Measurements from ENCODE around the gene IFNL1.
"Not testable (repeated sequence)": the region's sequence is repeated elsewhere in the genome, so short reads cannot be mapped to it uniquely, and the experiment has no call there.

IFNL1 gene

GRCh38 chr19:39297931-39298634, 1.9 kb downstream of the IFNL1 start:
- Mint-ChIP-seq H3K27me3 (peaks cover 4% of the 10 kb centered on the region), H3K36me3 (ENCODE audit: low read depth) (no peaks in the 10 kb centered on the region), H3K9me3 (no peaks in the 10 kb centered on the region), H3K4me3 (peak overlapping the region; percentile 53), H3K4me1 (ENCODE audit: low read depth) (peaks cover 14% of the 10 kb centered on the region), H3K27ac (peak overlapping the region; percentile 36)

DNA sequence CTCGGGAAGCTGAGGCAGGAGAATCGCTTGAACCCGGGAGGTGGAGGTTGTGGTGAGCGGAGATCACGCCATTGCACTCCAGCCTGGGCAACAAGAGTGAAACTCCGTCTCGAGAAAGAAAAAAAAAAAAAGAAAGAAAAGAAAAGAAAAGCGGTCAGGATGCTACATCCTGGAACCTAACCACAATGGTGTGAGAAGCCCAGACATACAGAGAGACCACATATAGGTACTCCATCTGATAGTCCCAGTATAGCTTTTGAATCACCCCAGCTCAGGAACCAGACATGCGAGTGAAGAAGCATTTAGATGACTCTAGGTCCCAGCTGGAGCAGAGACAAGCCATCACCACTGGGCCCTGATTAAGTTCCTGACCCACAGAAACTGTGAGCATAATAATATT, 3.2 kb downstream of the IFNL1 start:
- peaks cover 4% of the 10 kb centered on the region for H3K27me3 Mint-ChIP-seq
- H3K9me3 Mint-ChIP-seq: no peaks in the 10 kb centered on the region
- H3K27ac Mint-ChIP-seq: no peak overlapping the region
- no peak overlapping the region for H3K4me3 Mint-ChIP-seq
- H3K4me1 Mint-ChIP-seq (ENCODE audit: low read depth): peaks cover 14% of the 10 kb centered on the region
- H3K36me3 Mint-ChIP-seq (ENCODE audit: low read depth): no peaks in the 10 kb centered on the region

- H3K4me3 Mint-ChIP-seq: no peak overlapping the region
- no peaks in the 10 kb centered on the region for H3K36me3 Mint-ChIP-seq (ENCODE audit: low read depth)
- H3K27ac Mint-ChIP-seq: no peak overlapping the region
Measured at GRCh38 chr19:39299832-39300231, 3.6 kb downstream of the IFNL1 start.

DNA sequence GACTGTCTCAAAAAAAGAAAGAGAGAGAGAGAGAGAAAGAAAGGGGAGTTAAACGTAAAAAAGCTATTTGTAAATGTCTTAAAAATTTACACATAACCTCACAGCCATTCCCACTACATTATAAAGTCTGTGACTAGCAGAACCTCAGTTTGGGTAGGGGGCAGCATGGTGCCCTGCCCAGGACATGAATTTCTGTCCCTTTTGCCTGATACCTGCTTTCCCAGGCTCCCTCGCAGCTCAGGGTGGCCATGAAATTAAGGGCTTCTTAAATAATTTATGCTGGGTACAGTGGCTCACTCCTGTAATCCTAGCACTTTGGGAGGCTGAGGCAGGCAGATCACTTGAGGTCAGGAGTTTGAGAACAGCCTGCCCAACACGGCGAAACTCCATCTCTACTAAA, 4.8 kb downstream of the IFNL1 start:
- no peak overlapping the region for H3K27ac Mint-ChIP-seq
- peaks cover 4% of the 10 kb centered on the region for H3K27me3 Mint-ChIP-seq
- H3K36me3 Mint-ChIP-seq (ENCODE audit: low read depth): no peaks in the 10 kb centered on the region
- peaks cover 14% of the 10 kb centered on the region for H3K4me1 Mint-ChIP-seq (ENCODE audit: low read depth)
- H3K4me3 Mint-ChIP-seq: no peak overlapping the region
- H3K9me3 Mint-ChIP-seq: no peaks in the 10 kb centered on the region

More at GRCh38 chr19:39299832-39300231, 3.6 kb downstream of the IFNL1 start:
- peaks cover 14% of the 10 kb centered on the region for H3K4me1 Mint-ChIP-seq (ENCODE audit: low read depth)
- no peaks in the 10 kb centered on the region for H3K9me3 Mint-ChIP-seq
- peaks cover 4% of the 10 kb centered on the region for H3K27me3 Mint-ChIP-seq

- H3K36me3 Mint-ChIP-seq (ENCODE audit: low read depth): no peaks in the 10 kb centered on the region
- peaks cover 14% of the 10 kb centered on the region for H3K4me1 Mint-ChIP-seq (ENCODE audit: low read depth)
- H3K27me3 Mint-ChIP-seq: peaks cover 4% of the 10 kb centered on the region
- H3K9me3 Mint-ChIP-seq: no peaks in the 10 kb centered on the region
- no peak overlapping the region for H3K4me3 Mint-ChIP-seq
- no peak overlapping the region for H3K27ac Mint-ChIP-seq
Measured at GRCh38 chr19:39301562-39301961, 5.4 kb downstream of the IFNL1 start.

DNA sequence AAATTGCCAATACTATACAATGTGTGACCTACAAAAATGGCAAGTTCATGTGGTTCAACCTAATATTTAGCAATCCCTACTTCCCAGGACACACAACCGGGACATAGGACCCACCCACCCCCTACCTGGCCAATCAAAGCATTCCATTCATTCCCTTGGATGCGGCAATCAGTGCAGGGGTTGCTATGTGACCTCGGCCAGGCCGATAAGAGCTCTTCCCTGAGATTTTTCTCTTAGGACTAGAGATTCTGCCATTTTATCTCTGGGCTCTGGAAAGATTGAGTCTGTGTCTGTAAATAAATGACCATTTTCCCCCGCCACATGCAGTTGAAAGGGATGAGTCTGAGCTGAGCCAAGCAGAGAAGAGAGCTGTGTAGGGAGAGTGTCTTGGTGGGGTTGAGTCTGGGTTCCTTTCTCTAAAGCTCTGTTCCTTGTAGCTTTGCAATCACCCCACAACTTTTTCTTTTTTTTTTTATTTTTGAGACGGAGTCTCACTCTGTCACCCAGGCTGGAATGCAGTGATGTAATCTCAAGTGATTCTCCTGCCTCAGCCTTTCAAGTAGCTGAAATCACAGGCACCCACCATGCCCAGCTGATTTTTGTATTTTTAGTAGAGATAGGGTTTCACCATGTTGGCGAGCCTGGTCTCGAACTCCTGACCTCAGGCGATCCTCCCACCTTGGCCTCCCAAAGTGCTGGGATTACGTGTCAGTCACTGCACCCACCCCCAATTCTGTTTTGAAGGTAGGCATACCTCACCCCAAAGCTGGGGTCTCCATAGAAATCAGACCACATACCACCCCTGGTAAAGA, 7.4 kb downstream of the IFNL1 start:
- peaks cover 3% of the 10 kb centered on the region for H3K4me1 Mint-ChIP-seq (ENCODE audit: low read depth)
- peaks cover 3% of the 10 kb centered on the region for H3K36me3 Mint-ChIP-seq (ENCODE audit: low read depth)
- peaks cover 2% of the 10 kb centered on the region for H3K27me3 Mint-ChIP-seq
- no peak overlapping the region for H3K27ac Mint-ChIP-seq
- H3K9me3 Mint-ChIP-seq: no peaks in the 10 kb centered on the region
- no peak overlapping the region for H3K4me3 Mint-ChIP-seq

DNA sequence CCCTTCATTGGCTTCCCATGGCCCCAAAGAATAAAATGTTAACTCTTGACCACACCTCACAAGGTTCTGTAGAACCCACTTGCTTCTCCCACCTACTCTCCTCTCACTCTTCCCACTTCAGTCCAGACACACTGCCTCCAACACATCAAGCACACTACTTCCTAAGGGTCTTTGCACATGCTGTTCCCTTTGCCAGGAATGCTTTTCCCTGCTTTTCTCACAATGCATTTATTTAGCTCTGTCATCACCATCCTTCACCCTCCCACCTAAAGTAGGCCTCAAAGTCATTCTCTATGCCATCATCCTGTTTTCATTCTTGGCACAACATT, 7.9 kb downstream of the IFNL1 start:
- Mint-ChIP-seq H3K4me3 (no peak overlapping the region), H3K27ac (no peak overlapping the region), H3K9me3 (no peaks in the 10 kb centered on the region), H3K36me3 (ENCODE audit: low read depth) (peaks cover 3% of the 10 kb centered on the region), H3K27me3 (no peaks in the 10 kb centered on the region), H3K4me1 (ENCODE audit: low read depth) (no peaks in the 10 kb centered on the region)

GRCh38 chr19:39304701-39305571, 8.7 kb downstream of the IFNL1 start:
- no peak overlapping the region for H3K4me3 Mint-ChIP-seq
- peaks cover 3% of the 10 kb centered on the region for H3K36me3 Mint-ChIP-seq (ENCODE audit: low read depth)
- H3K27ac Mint-ChIP-seq: no peak overlapping the region
- no peaks in the 10 kb centered on the region for H3K9me3 Mint-ChIP-seq
- H3K27me3 Mint-ChIP-seq: no peaks in the 10 kb centered on the region
- H3K4me1 Mint-ChIP-seq (ENCODE audit: low read depth): no peaks in the 10 kb centered on the region

- H3K4me1 Mint-ChIP-seq (ENCODE audit: low read depth): no peaks in the 10 kb centered on the region
- no peak overlapping the region for H3K27ac Mint-ChIP-seq
- H3K4me3 Mint-ChIP-seq: no peak overlapping the region
- no peaks in the 10 kb centered on the region for H3K9me3 Mint-ChIP-seq
- H3K36me3 Mint-ChIP-seq (ENCODE audit: low read depth): peaks cover 3% of the 10 kb centered on the region
- no peaks in the 10 kb centered on the region for H3K27me3 Mint-ChIP-seq
Measured at GRCh38 chr19:39306075-39306474, 9.9 kb downstream of the IFNL1 start.

- peaks cover 3% of the 10 kb centered on the region for H3K36me3 Mint-ChIP-seq (ENCODE audit: low read depth)
- no peaks in the 10 kb centered on the region for H3K9me3 Mint-ChIP-seq
- no peak overlapping the region for H3K27ac Mint-ChIP-seq
- H3K27me3 Mint-ChIP-seq: no peaks in the 10 kb centered on the region
- no peak overlapping the region for H3K4me3 Mint-ChIP-seq
- no peaks in the 10 kb centered on the region for H3K4me1 Mint-ChIP-seq (ENCODE audit: low read depth)
Measured at GRCh38 chr19:39307046-39307821, 11.0 kb downstream of the IFNL1 start.

- Mint-ChIP-seq H3K27me3 (no peaks in the 10 kb centered on the region), H3K9me3 (no peaks in the 10 kb centered on the region), H3K4me3 (no peak overlapping the region)
Measured at GRCh38 chr19:39307822-39308530, 11.8 kb downstream of the IFNL1 start.

DNA sequence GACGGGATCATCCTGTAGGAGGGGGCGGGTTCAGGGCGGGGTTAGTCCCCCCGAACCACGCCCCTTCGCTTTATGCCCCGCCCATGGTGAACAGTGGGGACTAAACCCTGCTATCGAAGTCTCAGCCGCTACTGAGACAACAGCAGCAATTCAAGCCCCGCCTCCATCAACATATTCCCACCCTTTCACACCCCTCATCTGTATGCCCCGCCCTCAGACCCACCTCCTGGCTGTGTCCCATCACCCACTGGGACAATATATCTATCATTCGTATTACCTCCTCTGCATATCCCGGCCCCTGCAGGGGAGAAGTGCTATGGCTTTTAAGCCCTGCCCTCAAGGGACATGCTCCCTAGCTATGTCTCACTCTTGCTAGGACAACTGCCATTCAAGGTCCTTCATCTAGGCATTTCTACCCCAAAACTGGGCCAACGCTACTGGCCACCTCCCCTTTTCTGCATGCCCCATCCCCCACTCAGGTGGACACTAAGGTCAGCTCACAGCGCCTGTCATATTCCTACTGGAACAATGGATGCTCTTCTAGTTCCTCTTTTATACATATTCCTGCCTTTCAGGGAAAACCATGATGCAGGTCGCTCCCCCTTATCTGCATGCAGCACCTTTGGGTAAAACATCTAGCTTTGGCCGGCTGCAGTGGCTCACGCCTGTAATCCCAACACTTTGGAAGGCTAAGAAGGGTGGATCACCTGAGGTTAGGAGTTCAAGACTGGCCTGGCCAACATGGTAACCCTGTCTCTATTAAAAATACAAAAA, 12.5 kb downstream of the IFNL1 start:
- peaks cover 11% of the 10 kb centered on the region for H3K36me3 Mint-ChIP-seq (ENCODE audit: low read depth)
- no peak overlapping the region for H3K27ac Mint-ChIP-seq
- no peaks in the 10 kb centered on the region for H3K9me3 Mint-ChIP-seq
- H3K4me3 Mint-ChIP-seq: no peak overlapping the region
- no peaks in the 10 kb centered on the region for H3K4me1 Mint-ChIP-seq (ENCODE audit: low read depth)
- H3K27me3 Mint-ChIP-seq: no peaks in the 10 kb centered on the region

More at GRCh38 chr19:39307822-39308530, 11.8 kb downstream of the IFNL1 start:
- Mint-ChIP-seq H3K27ac (no peak overlapping the region), H3K4me1 (ENCODE audit: low read depth) (no peaks in the 10 kb centered on the region), H3K36me3 (ENCODE audit: low read depth) (peaks cover 7% of the 10 kb centered on the region)

GRCh38 chr19:39309305-39309670, 13.1 kb downstream of the IFNL1 start:
- peaks cover 11% of the 10 kb centered on the region for H3K36me3 Mint-ChIP-seq (ENCODE audit: low read depth)
- H3K27me3 Mint-ChIP-seq; H3K4me3 Mint-ChIP-seq; H3K27ac Mint-ChIP-seq; H3K9me3 Mint-ChIP-seq; H3K4me1 Mint-ChIP-seq (ENCODE audit: low read depth): not testable (repeated sequence)
